Keratinocyte (primary cell): Measurements from ENCODE around the gene ITGB4. TPM values are rescaled to one million over a fixed set of nuclear protein-coding genes. Genes with fewer than 3 reads are reported as not detected.

ENCODE experiments used
- DNase-seq: peaks from one replicate; pipeline ENCODE4 v3.0.0-alpha.2; 2011; ENCODE audit warnings: low read depth, missing footprints, low spot score
- FAIRE-seq: peaks from 2 replicates; lab custom pipeline; 2011; peaks lifted over from hg19 to GRCh38; lab: Jason Lieb, UNC
- H2AFZ ChIP-seq: 2 replicates; pipeline ENCODE4 v1.6.0; 2012; ENCODE audit warnings: low read length, control low read depth, inconsistent platforms; ENCODE audit not compliant: control insufficient read depth
- H3K27ac ChIP-seq: 2 replicates; pipeline ENCODE4 v1.5.1; 2011; ENCODE audit warnings: low read length; ENCODE audit not compliant: control insufficient read depth, insufficient read depth
- H3K27me3 ChIP-seq: 3 replicates; pipeline ENCODE4 v1.6.0; 2011; ENCODE audit warnings: low read length; ENCODE audit not compliant: control insufficient read depth, insufficient read depth; ENCODE audit errors: extremely low read depth
- H3K36me3 ChIP-seq, 2 experiments: 2 replicates in 1 of 2; 3 replicates in 1 of 2; pipeline ENCODE4 v1.5.1; 2011; ENCODE audit warnings: low read length in 2 of 2, mild to moderate bottlenecking in 1 of 2; ENCODE audit not compliant: control insufficient read depth in 2 of 2, insufficient read depth in 2 of 2; ENCODE audit errors: extremely low read depth in 1 of 2
- H3K4me1 ChIP-seq: 3 replicates; pipeline ENCODE4 v1.5.1; 2011; ENCODE audit warnings: low read length; ENCODE audit not compliant: control insufficient read depth, insufficient read depth; ENCODE audit errors: extremely low read depth
- H3K4me2 ChIP-seq: 3 replicates; pipeline ENCODE4 v1.6.0; 2011; ENCODE audit warnings: low read depth, low read length; ENCODE audit not compliant: control insufficient read depth, insufficient read depth; ENCODE audit errors: extremely low read depth
- H3K4me3 ChIP-seq, 3 experiments: fragments of 200-600 bp in 1 of 3; sonication (generic) in 1 of 3; 2 replicates in 2 of 3; 3 replicates in 1 of 3; pipeline ENCODE4 v1.5.1; 2011 to 2016; ENCODE audit warnings: low read length in 3 of 3, mild to moderate bottlenecking in 3 of 3, control low read depth in 2 of 3, inconsistent platforms in 1 of 3, low read depth in 1 of 3, mixed read lengths in 1 of 3, mixed run types in 1 of 3, moderate library complexity in 1 of 3; ENCODE audit not compliant: control insufficient read depth in 2 of 3, insufficient read depth in 2 of 3; ENCODE audit errors: extremely low read depth in 1 of 3
- H3K79me2 ChIP-seq: 2 replicates; pipeline ENCODE4 v1.6.0; 2012; ENCODE audit warnings: low read length; ENCODE audit not compliant: control insufficient read depth, insufficient read depth
- H3K9ac ChIP-seq: 3 replicates; pipeline ENCODE4 v1.6.0; 2011; ENCODE audit warnings: low read length; ENCODE audit not compliant: control insufficient read depth, insufficient read depth; ENCODE audit errors: extremely low read depth
- H3K9me1 ChIP-seq: 3 replicates; pipeline ENCODE4 v1.6.0; 2011; ENCODE audit warnings: low read length; ENCODE audit not compliant: control insufficient read depth, insufficient read depth; ENCODE audit errors: extremely low read depth
- H3K9me3 ChIP-seq: 2 replicates; pipeline ENCODE4 v1.5.1; 2012; ENCODE audit warnings: low read depth, low read length; ENCODE audit not compliant: control insufficient read depth
- H4K20me1 ChIP-seq: 3 replicates; pipeline ENCODE4 v1.6.0; 2011; ENCODE audit warnings: low read length; ENCODE audit not compliant: control insufficient read depth, insufficient read depth; ENCODE audit errors: extremely low read depth
- EZH2 ChIP-seq: IDR thresholded peaks from one replicate; pipeline ENCODE4 v1.6.1; 2012; ENCODE audit warnings: inconsistent platforms, mild to moderate bottlenecking, low read length, moderate library complexity
- dilution Hi-C: fragments of 300-500 bp; cut with MboI; formaldehyde crosslinking; loops from one replicate; pipeline ENCODE4 v1.7.0; 2020; ENCODE audit warnings: low sequenced_read_pairs; ENCODE audit not compliant: extremely low pct_ligation_motif_present
- polyA plus RNA-seq, 5 experiments: library from polyadenylated mRNA; depleted of rRNA in 3 of 5; stranded (reverse) in 3 of 5; stranded (forward) in 1 of 5; unstranded in 1 of 5; fragments of >200 nt; gene quantifications; 1 replicate in 1 of 5; 2 replicates in 3 of 5; 3 replicates in 1 of 5; pipeline versions ENCODE4 v1.2.1 to v1.2.3, GENCODE V29; 2011 to 2012; ENCODE audit warnings: missing spikeins in 2 of 5, low read depth in 1 of 5, low replicate concordance in 1 of 5
- TF ChIP-seq, protein P1 (sequence below), 3 experiments: IDR thresholded peaks in 1 of 3; conservative IDR thresholded peaks in 1 of 3; optimal IDR thresholded peaks in 1 of 3; 2 replicates in 2 of 3; 3 replicates in 1 of 3; pipeline versions ENCODE3 to v1.5.1; 2011; ENCODE audit warnings: low read length in 3 of 3, mild to moderate bottlenecking in 3 of 3, moderate library complexity in 2 of 3, control low read depth in 1 of 3, inconsistent platforms in 1 of 3; ENCODE audit not compliant: insufficient read depth in 2 of 3; ENCODE audit errors: extremely low read depth in 1 of 3

Gene ITGB4
- polyA plus RNA-seq, 1 donor (not counting 4 experiments of a cell fraction or from before 2014, with no cell fraction given): 761 TPM

GRCh38 chr17:75742337-75742736 is 21.1 kb downstream of the ITGB4 start:
- Histone ChIP-seq H3K4me3 (no peak overlapping the region), H3K9me3 (no peaks in the 10 kb centered on the region), H3K4me1 (no peaks in the 10 kb centered on the region), H2AFZ (no peak overlapping the region), H3K9me1 (no peaks in the 10 kb centered on the region), H3K36me3 (peaks cover 57 to 73% of the 10 kb centered on the region in 2 experiments), H3K9ac (no peak overlapping the region), H3K79me2 (peaks cover 50% of the 10 kb centered on the region), H3K27ac (no peak overlapping the region), H3K27me3 (no peaks in the 10 kb centered on the region), H4K20me1 (peaks cover 67% of the 10 kb centered on the region), H3K4me2 (no peak overlapping the region)
- DNase-seq: no peak
- dilution Hi-C loops: no loop called here
- TF ChIP-seq EZH2: no peak
- TF ChIP-seq, protein P1, sequence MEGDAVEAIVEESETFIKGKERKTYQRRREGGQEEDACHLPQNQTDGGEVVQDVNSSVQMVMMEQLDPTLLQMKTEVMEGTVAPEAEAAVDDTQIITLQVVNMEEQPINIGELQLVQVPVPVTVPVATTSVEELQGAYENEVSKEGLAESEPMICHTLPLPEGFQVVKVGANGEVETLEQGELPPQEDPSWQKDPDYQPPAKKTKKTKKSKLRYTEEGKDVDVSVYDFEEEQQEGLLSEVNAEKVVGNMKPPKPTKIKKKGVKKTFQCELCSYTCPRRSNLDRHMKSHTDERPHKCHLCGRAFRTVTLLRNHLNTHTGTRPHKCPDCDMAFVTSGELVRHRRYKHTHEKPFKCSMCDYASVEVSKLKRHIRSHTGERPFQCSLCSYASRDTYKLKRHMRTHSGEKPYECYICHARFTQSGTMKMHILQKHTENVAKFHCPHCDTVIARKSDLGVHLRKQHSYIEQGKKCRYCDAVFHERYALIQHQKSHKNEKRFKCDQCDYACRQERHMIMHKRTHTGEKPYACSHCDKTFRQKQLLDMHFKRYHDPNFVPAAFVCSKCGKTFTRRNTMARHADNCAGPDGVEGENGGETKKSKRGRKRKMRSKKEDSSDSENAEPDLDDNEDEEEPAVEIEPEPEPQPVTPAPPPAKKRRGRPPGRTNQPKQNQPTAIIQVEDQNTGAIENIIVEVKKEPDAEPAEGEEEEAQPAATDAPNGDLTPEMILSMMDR (optimal IDR thresholded peaks at IDR 0.05 in 1 of 3, IDR thresholded peaks at IDR 0.05 in 1 of 3, conservative IDR thresholded peaks at IDR 0.05 in 1 of 3; ENCODE audit: extremely low read depth in 1 of 3, insufficient read depth in 2 of 3, low read length in 3 of 3): no peak
- FAIRE-seq: no peak

DNA sequence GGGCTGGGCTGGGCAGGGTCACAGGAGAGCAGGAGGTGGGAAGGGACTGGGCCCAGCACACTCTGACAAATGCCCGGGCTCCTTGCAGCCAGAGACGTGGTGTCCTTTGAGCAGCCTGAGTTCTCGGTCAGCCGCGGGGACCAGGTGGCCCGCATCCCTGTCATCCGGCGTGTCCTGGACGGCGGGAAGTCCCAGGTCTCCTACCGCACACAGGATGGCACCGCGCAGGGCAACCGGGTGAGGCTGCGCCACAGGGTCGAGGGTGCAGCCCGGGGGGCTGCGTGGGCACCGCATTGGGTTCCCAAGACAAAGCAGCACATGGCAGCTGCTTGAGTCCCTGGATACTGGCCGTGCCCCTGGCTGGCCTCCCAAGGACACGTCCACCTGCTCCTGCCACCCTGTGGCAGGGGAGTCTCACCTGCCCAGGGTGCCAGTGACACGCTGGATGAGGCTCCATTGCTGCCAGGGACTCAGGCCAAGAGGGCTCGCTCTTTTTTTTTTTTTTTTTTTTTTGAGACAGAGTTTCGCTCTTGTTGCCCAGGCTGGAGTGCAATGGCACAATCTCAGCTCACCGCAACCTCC is 22.5 kb downstream of the ITGB4 start:
- Histone ChIP-seq H4K20me1 (peaks cover 68% of the 10 kb centered on the region), H3K4me3 (no peak overlapping the region), H3K9me1 (no peaks in the 10 kb centered on the region), H3K27ac (no peak overlapping the region), H3K4me2 (no peak overlapping the region), H3K4me1 (no peaks in the 10 kb centered on the region), H3K36me3 (peaks cover 57 to 77% of the 10 kb centered on the region in 2 experiments), H2AFZ (no peak overlapping the region), H3K27me3 (no peaks in the 10 kb centered on the region), H3K9me3 (no peaks in the 10 kb centered on the region), H3K9ac (no peak overlapping the region), H3K79me2 (peaks cover 43% of the 10 kb centered on the region)
- TF ChIP-seq, protein P1 (optimal IDR thresholded peaks at IDR 0.05 in 1 of 3, IDR thresholded peaks at IDR 0.05 in 1 of 3, conservative IDR thresholded peaks at IDR 0.05 in 1 of 3; ENCODE audit: extremely low read depth in 1 of 3, insufficient read depth in 2 of 3, low read length in 3 of 3): no peak
- FAIRE-seq (no peak), DNase-seq (no peak)
- dilution Hi-C loops: no loop called here
